Keratinocyte (primary cell): Measurements from ENCODE around the gene OMP. TPM values are rescaled to one million over a fixed set of nuclear protein-coding genes. Genes with fewer than 3 reads are reported as not detected.

Experiments
- DNase-seq: peaks from one replicate; pipeline ENCODE4 v3.0.0-alpha.2; 2011; ENCODE audit warnings: low read depth, missing footprints, low spot score
- FAIRE-seq: peaks from 2 replicates; lab custom pipeline; 2011; peaks lifted over from hg19 to GRCh38; lab: Jason Lieb, UNC
- H2AFZ ChIP-seq: 2 replicates; pipeline ENCODE4 v1.6.0; 2012; ENCODE audit warnings: low read length, control low read depth, inconsistent platforms; ENCODE audit not compliant: control insufficient read depth
- H3K27ac ChIP-seq: 2 replicates; pipeline ENCODE4 v1.5.1; 2011; ENCODE audit warnings: low read length; ENCODE audit not compliant: control insufficient read depth, insufficient read depth
- H3K27me3 ChIP-seq: 3 replicates; pipeline ENCODE4 v1.6.0; 2011; ENCODE audit warnings: low read length; ENCODE audit not compliant: control insufficient read depth, insufficient read depth; ENCODE audit errors: extremely low read depth
- H3K36me3 ChIP-seq, 2 experiments: 2 replicates in 1 of 2; 3 replicates in 1 of 2; pipeline ENCODE4 v1.5.1; 2011; ENCODE audit warnings: low read length in 2 of 2, mild to moderate bottlenecking in 1 of 2; ENCODE audit not compliant: control insufficient read depth in 2 of 2, insufficient read depth in 2 of 2; ENCODE audit errors: extremely low read depth in 1 of 2
- H3K4me1 ChIP-seq: 3 replicates; pipeline ENCODE4 v1.5.1; 2011; ENCODE audit warnings: low read length; ENCODE audit not compliant: control insufficient read depth, insufficient read depth; ENCODE audit errors: extremely low read depth
- H3K4me2 ChIP-seq: 3 replicates; pipeline ENCODE4 v1.6.0; 2011; ENCODE audit warnings: low read depth, low read length; ENCODE audit not compliant: control insufficient read depth, insufficient read depth; ENCODE audit errors: extremely low read depth
- H3K4me3 ChIP-seq, 3 experiments: fragments of 200-600 bp in 1 of 3; sonication (generic) in 1 of 3; 2 replicates in 2 of 3; 3 replicates in 1 of 3; pipeline ENCODE4 v1.5.1; 2011 to 2016; ENCODE audit warnings: low read length in 3 of 3, mild to moderate bottlenecking in 3 of 3, control low read depth in 2 of 3, inconsistent platforms in 1 of 3, low read depth in 1 of 3, mixed read lengths in 1 of 3, mixed run types in 1 of 3, moderate library complexity in 1 of 3; ENCODE audit not compliant: control insufficient read depth in 2 of 3, insufficient read depth in 2 of 3; ENCODE audit errors: extremely low read depth in 1 of 3
- H3K79me2 ChIP-seq: 2 replicates; pipeline ENCODE4 v1.6.0; 2012; ENCODE audit warnings: low read length; ENCODE audit not compliant: control insufficient read depth, insufficient read depth
- H3K9ac ChIP-seq: 3 replicates; pipeline ENCODE4 v1.6.0; 2011; ENCODE audit warnings: low read length; ENCODE audit not compliant: control insufficient read depth, insufficient read depth; ENCODE audit errors: extremely low read depth
- H3K9me1 ChIP-seq: 3 replicates; pipeline ENCODE4 v1.6.0; 2011; ENCODE audit warnings: low read length; ENCODE audit not compliant: control insufficient read depth, insufficient read depth; ENCODE audit errors: extremely low read depth
- H3K9me3 ChIP-seq: 2 replicates; pipeline ENCODE4 v1.5.1; 2012; ENCODE audit warnings: low read depth, low read length; ENCODE audit not compliant: control insufficient read depth
- H4K20me1 ChIP-seq: 3 replicates; pipeline ENCODE4 v1.6.0; 2011; ENCODE audit warnings: low read length; ENCODE audit not compliant: control insufficient read depth, insufficient read depth; ENCODE audit errors: extremely low read depth
- EZH2 ChIP-seq: IDR thresholded peaks from one replicate; pipeline ENCODE4 v1.6.1; 2012; ENCODE audit warnings: inconsistent platforms, mild to moderate bottlenecking, low read length, moderate library complexity
- dilution Hi-C: fragments of 300-500 bp; cut with MboI; formaldehyde crosslinking; loops from one replicate; pipeline ENCODE4 v1.7.0; 2020; ENCODE audit warnings: low sequenced_read_pairs; ENCODE audit not compliant: extremely low pct_ligation_motif_present
- polyA plus RNA-seq, 5 experiments: library from polyadenylated mRNA; depleted of rRNA in 3 of 5; stranded (reverse) in 3 of 5; stranded (forward) in 1 of 5; unstranded in 1 of 5; fragments of >200 nt; gene quantifications; 1 replicate in 1 of 5; 2 replicates in 3 of 5; 3 replicates in 1 of 5; pipeline versions ENCODE4 v1.2.1 to v1.2.3, GENCODE V29; 2011 to 2012; ENCODE audit warnings: missing spikeins in 2 of 5, low read depth in 1 of 5, low replicate concordance in 1 of 5
- TF ChIP-seq, protein P1 (sequence below), 3 experiments: IDR thresholded peaks in 1 of 3; conservative IDR thresholded peaks in 1 of 3; optimal IDR thresholded peaks in 1 of 3; 2 replicates in 2 of 3; 3 replicates in 1 of 3; pipeline versions ENCODE3 to v1.5.1; 2011; ENCODE audit warnings: low read length in 3 of 3, mild to moderate bottlenecking in 3 of 3, moderate library complexity in 2 of 3, control low read depth in 1 of 3, inconsistent platforms in 1 of 3; ENCODE audit not compliant: insufficient read depth in 2 of 3; ENCODE audit errors: extremely low read depth in 1 of 3

OMP gene
- polyA plus RNA-seq, 1 donor (not counting 4 experiments of a cell fraction or from before 2014, with no cell fraction given): not detected

DNA sequence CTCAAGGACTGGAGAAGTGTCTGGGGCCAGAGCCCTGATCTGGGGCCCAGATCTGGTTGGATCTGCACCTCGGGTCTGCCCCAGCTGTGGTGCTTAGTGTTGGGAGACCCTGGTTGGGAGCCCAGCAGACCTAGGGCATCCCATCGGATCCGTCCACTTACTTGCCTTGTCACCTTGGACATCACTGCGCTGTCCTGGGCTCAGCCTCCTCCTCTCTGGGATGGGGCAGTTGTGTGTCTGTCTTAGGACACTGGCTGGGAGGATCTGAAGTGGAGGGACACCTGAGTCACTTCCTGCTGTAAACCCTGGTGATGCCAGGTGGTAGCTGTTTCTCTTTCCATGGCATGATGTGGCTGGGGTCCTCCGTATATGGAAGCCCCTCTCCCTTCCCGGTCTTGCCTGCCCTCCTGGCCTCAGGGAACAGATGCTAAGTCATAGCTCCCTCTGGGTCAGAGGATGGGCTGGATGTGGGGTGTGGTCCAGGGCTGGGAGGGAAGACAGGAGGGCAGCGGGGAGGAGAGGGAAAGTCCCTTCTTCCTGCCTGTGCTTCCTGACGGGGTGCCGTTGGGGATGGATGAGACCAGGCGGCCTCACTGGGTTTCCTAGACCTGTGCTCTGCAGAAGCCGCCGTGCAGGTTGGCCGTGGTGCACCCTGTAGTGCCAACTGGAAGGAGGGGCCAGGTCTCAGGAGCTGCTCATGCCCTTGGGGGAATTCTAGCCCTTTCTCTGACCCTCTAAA is 12.1 kb upstream of the OMP start:
- TF ChIP-seq, protein P1, sequence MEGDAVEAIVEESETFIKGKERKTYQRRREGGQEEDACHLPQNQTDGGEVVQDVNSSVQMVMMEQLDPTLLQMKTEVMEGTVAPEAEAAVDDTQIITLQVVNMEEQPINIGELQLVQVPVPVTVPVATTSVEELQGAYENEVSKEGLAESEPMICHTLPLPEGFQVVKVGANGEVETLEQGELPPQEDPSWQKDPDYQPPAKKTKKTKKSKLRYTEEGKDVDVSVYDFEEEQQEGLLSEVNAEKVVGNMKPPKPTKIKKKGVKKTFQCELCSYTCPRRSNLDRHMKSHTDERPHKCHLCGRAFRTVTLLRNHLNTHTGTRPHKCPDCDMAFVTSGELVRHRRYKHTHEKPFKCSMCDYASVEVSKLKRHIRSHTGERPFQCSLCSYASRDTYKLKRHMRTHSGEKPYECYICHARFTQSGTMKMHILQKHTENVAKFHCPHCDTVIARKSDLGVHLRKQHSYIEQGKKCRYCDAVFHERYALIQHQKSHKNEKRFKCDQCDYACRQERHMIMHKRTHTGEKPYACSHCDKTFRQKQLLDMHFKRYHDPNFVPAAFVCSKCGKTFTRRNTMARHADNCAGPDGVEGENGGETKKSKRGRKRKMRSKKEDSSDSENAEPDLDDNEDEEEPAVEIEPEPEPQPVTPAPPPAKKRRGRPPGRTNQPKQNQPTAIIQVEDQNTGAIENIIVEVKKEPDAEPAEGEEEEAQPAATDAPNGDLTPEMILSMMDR (optimal IDR thresholded peaks at IDR 0.05 in 1 of 3, IDR thresholded peaks at IDR 0.05 in 1 of 3, conservative IDR thresholded peaks at IDR 0.05 in 1 of 3; ENCODE audit: extremely low read depth in 1 of 3, insufficient read depth in 2 of 3, low read length in 3 of 3): no peak
- TF ChIP-seq EZH2: no peak
- peaks cover 3% of the 10 kb centered on the region for H3K4me1 ChIP-seq
- no peak overlapping the region for H3K4me2 ChIP-seq
- H3K27ac ChIP-seq: no peak overlapping the region
- H4K20me1 ChIP-seq: no peaks in the 10 kb centered on the region
- H3K9ac ChIP-seq: no peak overlapping the region
- no peaks in the 10 kb centered on the region for H3K79me2 ChIP-seq
- no peak overlapping the region for H3K4me3 ChIP-seq
- DNase-seq (no peak), FAIRE-seq (no peak)
- no peaks in the 10 kb centered on the region for H3K9me1 ChIP-seq
- H3K36me3 ChIP-seq: no peaks in the 10 kb centered on the region
- H3K27me3 ChIP-seq: no peaks in the 10 kb centered on the region
- no peaks in the 10 kb centered on the region for H3K9me3 ChIP-seq
- dilution Hi-C loops: no loop called here
- H2AFZ ChIP-seq: no peak overlapping the region

DNA sequence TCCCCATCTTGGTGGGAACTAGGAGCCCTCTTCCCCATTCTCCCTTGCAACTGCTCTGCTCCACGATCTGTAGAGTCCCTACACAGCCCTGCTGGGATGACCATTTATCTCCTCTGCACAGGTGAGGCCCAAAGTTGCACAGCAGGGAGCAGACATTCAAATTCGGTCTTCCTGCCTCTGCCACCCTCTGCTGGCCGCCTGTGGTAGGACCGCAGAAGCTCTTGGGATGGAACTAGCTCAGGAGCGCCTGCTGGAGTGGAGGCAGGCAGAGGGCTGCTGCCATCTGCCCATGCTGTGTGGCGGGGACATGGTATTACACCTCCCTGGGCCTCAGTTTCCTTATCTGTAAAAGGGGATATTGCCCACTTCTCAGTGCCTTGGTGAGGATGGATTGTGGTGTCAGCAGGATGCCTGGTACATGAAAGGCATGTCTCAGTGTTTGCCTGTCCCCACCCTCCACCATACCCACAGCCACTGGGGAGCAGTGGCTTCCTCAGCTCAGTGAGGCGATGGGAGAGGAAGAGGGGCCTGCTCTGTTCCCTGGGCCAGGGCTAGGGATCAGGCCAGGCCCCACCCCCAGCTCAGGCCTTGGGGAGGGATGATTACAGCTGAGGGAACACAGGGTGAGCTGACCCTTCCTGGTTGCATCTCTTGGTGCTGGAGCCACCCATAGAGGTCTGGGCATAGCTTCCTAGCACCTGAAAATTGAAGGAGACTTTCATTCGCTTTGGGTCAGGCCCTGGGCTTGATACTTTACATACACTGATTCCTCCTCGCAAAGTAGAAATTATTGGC is 11.3 kb upstream of the OMP start:
- H3K27me3 ChIP-seq: no peaks in the 10 kb centered on the region
- no peaks in the 10 kb centered on the region for H4K20me1 ChIP-seq
- peak; percentile 26 for DNase-seq
- peaks cover 3% of the 10 kb centered on the region for H3K4me1 ChIP-seq
- H3K9ac ChIP-seq: no peak overlapping the region
- dilution Hi-C loops: no loop called here
- H3K4me2 ChIP-seq: no peak overlapping the region
- FAIRE-seq: peak; percentile 53
- no peak overlapping the region for H3K27ac ChIP-seq
- H3K36me3 ChIP-seq: no peaks in the 10 kb centered on the region
- H3K4me3 ChIP-seq: no peak overlapping the region
- no peak overlapping the region for H2AFZ ChIP-seq
- H3K9me3 ChIP-seq: no peaks in the 10 kb centered on the region
- TF ChIP-seq, protein P1 (optimal IDR thresholded peaks at IDR 0.05 in 1 of 3, IDR thresholded peaks at IDR 0.05 in 1 of 3, conservative IDR thresholded peaks at IDR 0.05 in 1 of 3; ENCODE audit: extremely low read depth in 1 of 3, insufficient read depth in 2 of 3, low read length in 3 of 3): peak; percentile 95 to 98 (median 98)
- no peak for TF ChIP-seq EZH2
- H3K9me1 ChIP-seq: no peaks in the 10 kb centered on the region
- no peaks in the 10 kb centered on the region for H3K79me2 ChIP-seq
